Measurements from ENCODE around the gene CROCC2.

Gene CROCC2

GRCh38 chr2:241035818-241036396 lies 129.8 kb downstream of the CROCC2 start:
- H3K4me1 ChIP-seq (ENCODE audit: control insufficient read depth, insufficient read depth, low read length, poor library complexity, severe bottlenecking): peaks cover 18% of the 10 kb centered on the region
- peak overlapping the region; percentile 61 for H3K27ac ChIP-seq (ENCODE audit: insufficient read depth, low read length, poor library complexity, severe bottlenecking)
- H3K9me3 ChIP-seq (ENCODE audit: control insufficient read depth, low read length): no peaks in the 10 kb centered on the region
- no peaks in the 10 kb centered on the region for H3K27me3 ChIP-seq (replicated peaks; ENCODE audit: control insufficient read depth, insufficient read depth, low read length, poor library complexity, severe bottlenecking)
- no peaks in the 10 kb centered on the region for H3K36me3 ChIP-seq (ENCODE audit: control insufficient read depth, insufficient read depth, low read length)
- H3K4me3 ChIP-seq (ENCODE audit: insufficient read depth, low read depth, low read length, poor library complexity, severe bottlenecking): peak overlapping the region; percentile 53
- DNase-seq: peak in 2 of 3 donors; percentile 29 to 41

- peak overlapping the region; percentile 53 for H3K4me3 ChIP-seq (ENCODE audit: insufficient read depth, low read depth, low read length, poor library complexity, severe bottlenecking)
These were observed 130.3 kb downstream of the CROCC2 start for GRCh38 chr2:241036397-241036963.

GRCh38 chr2:241036964-241037421 lies 130.9 kb downstream of the CROCC2 start:
- H3K4me3 ChIP-seq (ENCODE audit: insufficient read depth, low read depth, low read length, poor library complexity, severe bottlenecking): peak overlapping the region; percentile 53
- no peaks in the 10 kb centered on the region for H3K9me3 ChIP-seq (ENCODE audit: control insufficient read depth, low read length)
- H3K27ac ChIP-seq (ENCODE audit: insufficient read depth, low read length, poor library complexity, severe bottlenecking): peak overlapping the region; percentile 61
- H3K4me1 ChIP-seq (ENCODE audit: control insufficient read depth, insufficient read depth, low read length, poor library complexity, severe bottlenecking): peaks cover 18% of the 10 kb centered on the region
- no peak for DNase-seq
- no peaks in the 10 kb centered on the region for H3K36me3 ChIP-seq (ENCODE audit: control insufficient read depth, insufficient read depth, low read length)
- no peaks in the 10 kb centered on the region for H3K27me3 ChIP-seq (replicated peaks; ENCODE audit: control insufficient read depth, insufficient read depth, low read length, poor library complexity, severe bottlenecking)

More at GRCh38 chr2:241036397-241036963, 130.3 kb downstream of the CROCC2 start:
- DNase-seq: peak; percentile 45 to 57 (median 55)
- Histone ChIP-seq H3K27ac (ENCODE audit: insufficient read depth, low read length, poor library complexity, severe bottlenecking) (peak overlapping the region; percentile 61), H3K9me3 (ENCODE audit: control insufficient read depth, low read length) (no peaks in the 10 kb centered on the region), H3K27me3 (replicated peaks; ENCODE audit: control insufficient read depth, insufficient read depth, low read length, poor library complexity, severe bottlenecking) (no peaks in the 10 kb centered on the region), H3K36me3 (ENCODE audit: control insufficient read depth, insufficient read depth, low read length) (no peaks in the 10 kb centered on the region), H3K4me1 (ENCODE audit: control insufficient read depth, insufficient read depth, low read length, poor library complexity, severe bottlenecking) (peaks cover 18% of the 10 kb centered on the region)

GRCh38 chr2:241037498-241037897 lies 131.4 kb downstream of the CROCC2 start:
- peaks cover 18% of the 10 kb centered on the region for H3K4me1 ChIP-seq (ENCODE audit: control insufficient read depth, insufficient read depth, low read length, poor library complexity, severe bottlenecking)
- DNase-seq: no peak
- no peaks in the 10 kb centered on the region for H3K27me3 ChIP-seq (replicated peaks; ENCODE audit: control insufficient read depth, insufficient read depth, low read length, poor library complexity, severe bottlenecking)
- H3K4me3 ChIP-seq (ENCODE audit: insufficient read depth, low read depth, low read length, poor library complexity, severe bottlenecking): peak overlapping the region; percentile 53
- H3K27ac ChIP-seq (ENCODE audit: insufficient read depth, low read length, poor library complexity, severe bottlenecking): peak overlapping the region; percentile 61
- H3K36me3 ChIP-seq (ENCODE audit: control insufficient read depth, insufficient read depth, low read length): no peaks in the 10 kb centered on the region
- no peaks in the 10 kb centered on the region for H3K9me3 ChIP-seq (ENCODE audit: control insufficient read depth, low read length)

GRCh38 chr2:241038374-241039180 lies 132.4 kb downstream of the CROCC2 start:
- H3K4me1 ChIP-seq (ENCODE audit: control insufficient read depth, insufficient read depth, low read length, poor library complexity, severe bottlenecking): peaks cover 18% of the 10 kb centered on the region
- no peaks in the 10 kb centered on the region for H3K36me3 ChIP-seq (ENCODE audit: control insufficient read depth, insufficient read depth, low read length)
- no peak overlapping the region for H3K27ac ChIP-seq (ENCODE audit: insufficient read depth, low read length, poor library complexity, severe bottlenecking)
- H3K4me3 ChIP-seq (ENCODE audit: insufficient read depth, low read depth, low read length, poor library complexity, severe bottlenecking): no peak overlapping the region
- no peak for DNase-seq
- H3K9me3 ChIP-seq (ENCODE audit: control insufficient read depth, low read length): no peaks in the 10 kb centered on the region
- H3K27me3 ChIP-seq (replicated peaks; ENCODE audit: control insufficient read depth, insufficient read depth, low read length, poor library complexity, severe bottlenecking): no peaks in the 10 kb centered on the region

- no peak for DNase-seq
- Histone ChIP-seq H3K36me3 (ENCODE audit: control insufficient read depth, insufficient read depth, low read length) (no peaks in the 10 kb centered on the region), H3K27me3 (replicated peaks; ENCODE audit: control insufficient read depth, insufficient read depth, low read length, poor library complexity, severe bottlenecking) (no peaks in the 10 kb centered on the region)
These were observed 133.3 kb downstream of the CROCC2 start for GRCh38 chr2:241039416-241039815.

GRCh38 chr2:241040081-241040803 lies 134.1 kb downstream of the CROCC2 start:
- Histone ChIP-seq H3K4me3 (ENCODE audit: insufficient read depth, low read depth, low read length, poor library complexity, severe bottlenecking) (no peak overlapping the region), H3K27ac (ENCODE audit: insufficient read depth, low read length, poor library complexity, severe bottlenecking) (no peak overlapping the region), H3K36me3 (ENCODE audit: control insufficient read depth, insufficient read depth, low read length) (no peaks in the 10 kb centered on the region), H3K27me3 (replicated peaks; ENCODE audit: control insufficient read depth, insufficient read depth, low read length, poor library complexity, severe bottlenecking) (no peaks in the 10 kb centered on the region), H3K9me3 (ENCODE audit: control insufficient read depth, low read length) (no peaks in the 10 kb centered on the region), H3K4me1 (ENCODE audit: control insufficient read depth, insufficient read depth, low read length, poor library complexity, severe bottlenecking) (peaks cover 18% of the 10 kb centered on the region)
- DNase-seq: no peak

More at GRCh38 chr2:241039416-241039815, 133.3 kb downstream of the CROCC2 start:
- Histone ChIP-seq H3K9me3 (ENCODE audit: control insufficient read depth, low read length) (no peaks in the 10 kb centered on the region), H3K4me1 (ENCODE audit: control insufficient read depth, insufficient read depth, low read length, poor library complexity, severe bottlenecking) (peaks cover 18% of the 10 kb centered on the region), H3K4me3 (ENCODE audit: insufficient read depth, low read depth, low read length, poor library complexity, severe bottlenecking) (no peak overlapping the region), H3K27ac (ENCODE audit: insufficient read depth, low read length, poor library complexity, severe bottlenecking) (no peak overlapping the region)

GRCh38 chr2:241041589-241042158 lies 135.5 kb downstream of the CROCC2 start:
- H3K4me1 ChIP-seq (ENCODE audit: control insufficient read depth, insufficient read depth, low read length, poor library complexity, severe bottlenecking): peaks cover 16% of the 10 kb centered on the region
- no peaks in the 10 kb centered on the region for H3K9me3 ChIP-seq (ENCODE audit: control insufficient read depth, low read length)
- H3K4me3 ChIP-seq (ENCODE audit: insufficient read depth, low read depth, low read length, poor library complexity, severe bottlenecking): no peak overlapping the region
- no peaks in the 10 kb centered on the region for H3K36me3 ChIP-seq (ENCODE audit: control insufficient read depth, insufficient read depth, low read length)
- H3K27me3 ChIP-seq (replicated peaks; ENCODE audit: control insufficient read depth, insufficient read depth, low read length, poor library complexity, severe bottlenecking): no peaks in the 10 kb centered on the region
- H3K27ac ChIP-seq (ENCODE audit: insufficient read depth, low read length, poor library complexity, severe bottlenecking): no peak overlapping the region
- DNase-seq: no peak

All from effector memory CD4-positive, alpha-beta T cell (primary cell).